Choroid plexus epithelial cell (primary cell): Measurements from ENCODE around the gene MAFF.
A peak's percentile ranks its signal among the peaks of the same experiment; 100 is the strongest.

ENCODE experiments used
- DNase-seq: peaks from one replicate; pipeline ENCODE4 v3.0.0-alpha.2; 2010; ENCODE audit warnings: low read depth
- H3K4me3 ChIP-seq: 2 replicates; pipeline ENCODE4 v1.5.1; 2011; ENCODE audit warnings: low read depth, mild to moderate bottlenecking, control low read depth, low read length, moderate library complexity
- TF ChIP-seq, protein P1 (sequence below): conservative IDR thresholded peaks from 2 replicates; pipeline ENCODE4 v1.5.1; 2011; ENCODE audit warnings: low read depth, mild to moderate bottlenecking, control low read depth, inconsistent platforms, low read length, moderate library complexity

Gene MAFF

DNA sequence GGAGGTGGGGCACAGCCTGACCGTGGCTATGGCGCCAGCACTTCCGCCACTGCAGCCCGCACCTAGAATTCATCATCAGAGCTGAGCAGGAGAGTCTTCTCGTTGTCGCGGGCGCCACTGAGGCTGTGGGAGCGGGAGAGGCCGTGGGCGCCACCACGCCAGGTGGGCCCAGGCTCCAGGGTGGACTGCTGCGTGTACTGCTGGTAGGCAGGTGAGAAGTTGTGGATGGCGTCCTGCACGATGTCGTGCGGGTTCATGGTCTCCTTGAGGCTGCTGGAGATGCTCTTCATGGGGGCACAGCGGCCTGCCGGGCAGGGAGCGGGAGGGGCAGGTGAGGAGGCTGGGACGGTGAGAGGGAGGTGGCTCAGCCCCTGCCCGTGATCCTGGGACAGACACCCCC is 19.6 kb downstream of the MAFF start:
- DNase-seq = no peak
- TF ChIP-seq, protein P1, sequence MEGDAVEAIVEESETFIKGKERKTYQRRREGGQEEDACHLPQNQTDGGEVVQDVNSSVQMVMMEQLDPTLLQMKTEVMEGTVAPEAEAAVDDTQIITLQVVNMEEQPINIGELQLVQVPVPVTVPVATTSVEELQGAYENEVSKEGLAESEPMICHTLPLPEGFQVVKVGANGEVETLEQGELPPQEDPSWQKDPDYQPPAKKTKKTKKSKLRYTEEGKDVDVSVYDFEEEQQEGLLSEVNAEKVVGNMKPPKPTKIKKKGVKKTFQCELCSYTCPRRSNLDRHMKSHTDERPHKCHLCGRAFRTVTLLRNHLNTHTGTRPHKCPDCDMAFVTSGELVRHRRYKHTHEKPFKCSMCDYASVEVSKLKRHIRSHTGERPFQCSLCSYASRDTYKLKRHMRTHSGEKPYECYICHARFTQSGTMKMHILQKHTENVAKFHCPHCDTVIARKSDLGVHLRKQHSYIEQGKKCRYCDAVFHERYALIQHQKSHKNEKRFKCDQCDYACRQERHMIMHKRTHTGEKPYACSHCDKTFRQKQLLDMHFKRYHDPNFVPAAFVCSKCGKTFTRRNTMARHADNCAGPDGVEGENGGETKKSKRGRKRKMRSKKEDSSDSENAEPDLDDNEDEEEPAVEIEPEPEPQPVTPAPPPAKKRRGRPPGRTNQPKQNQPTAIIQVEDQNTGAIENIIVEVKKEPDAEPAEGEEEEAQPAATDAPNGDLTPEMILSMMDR = no peak

DNA sequence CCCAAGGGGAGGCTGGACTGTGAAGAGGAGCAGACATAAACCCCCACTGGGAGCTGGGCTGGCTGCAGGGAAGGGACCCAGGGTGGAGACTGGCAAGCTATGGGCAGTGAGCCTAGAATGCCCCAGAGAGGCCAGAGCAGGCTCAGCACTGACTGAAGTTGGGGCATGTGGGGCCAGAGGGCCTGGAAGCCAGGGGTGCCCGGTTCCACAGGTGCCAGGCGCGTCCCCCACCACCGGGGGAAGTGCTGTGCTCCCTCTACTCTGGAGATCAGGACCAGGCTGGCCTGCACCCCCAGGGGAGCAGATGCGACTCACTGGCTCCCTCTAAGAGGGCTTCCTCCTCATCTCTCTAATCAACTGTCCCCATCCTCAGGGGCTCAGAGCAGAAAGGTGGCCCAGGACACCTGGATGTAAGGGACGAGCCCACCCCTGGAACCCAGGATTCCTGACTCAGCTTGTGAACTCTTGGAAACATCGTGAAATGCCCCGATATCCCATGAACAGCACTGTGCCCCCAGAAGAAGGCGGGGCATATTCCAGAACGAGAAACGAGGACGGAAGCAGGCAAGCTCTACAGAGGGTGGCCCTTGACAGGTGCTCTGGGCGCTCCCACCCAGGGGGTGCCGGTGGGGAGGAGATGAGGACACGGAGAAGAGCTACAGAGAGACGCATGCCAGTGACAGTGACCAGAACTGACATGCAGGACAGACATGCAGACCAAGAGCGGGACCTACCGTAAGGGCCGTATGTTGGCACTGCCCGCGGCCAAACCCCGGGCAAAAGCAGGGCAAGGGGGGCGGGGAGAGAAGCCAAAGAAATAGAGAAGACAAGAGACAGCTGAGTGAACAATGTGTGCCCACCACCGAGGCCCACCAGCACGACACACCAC is 20.4 kb downstream of the MAFF start:
- no peak overlapping the region for H3K4me3 ChIP-seq
- no peak for DNase-seq
- TF ChIP-seq, protein P1 = no peak

More for the DNA sequence above, 19.6 kb downstream of the MAFF start:
- no peak overlapping the region for H3K4me3 ChIP-seq

DNA sequence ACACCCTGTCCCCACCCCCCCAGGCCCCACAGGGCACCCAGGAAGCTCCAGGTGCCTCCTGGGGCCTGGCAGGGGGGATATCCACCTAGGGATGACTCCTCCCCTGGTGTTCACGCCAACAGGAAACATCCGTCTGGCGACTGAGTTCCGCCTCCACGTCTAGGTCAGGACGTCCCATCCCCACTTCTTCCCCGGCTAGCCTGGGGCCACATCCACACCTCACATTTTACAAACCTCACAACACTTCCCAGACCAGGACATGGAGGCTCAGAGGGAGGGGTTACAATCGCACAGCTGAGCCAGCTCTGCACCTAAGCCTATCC is 21.0 kb downstream of the MAFF start:
- no peak for DNase-seq
- TF ChIP-seq, protein P1 = no peak
- no peak overlapping the region for H3K4me3 ChIP-seq

DNA sequence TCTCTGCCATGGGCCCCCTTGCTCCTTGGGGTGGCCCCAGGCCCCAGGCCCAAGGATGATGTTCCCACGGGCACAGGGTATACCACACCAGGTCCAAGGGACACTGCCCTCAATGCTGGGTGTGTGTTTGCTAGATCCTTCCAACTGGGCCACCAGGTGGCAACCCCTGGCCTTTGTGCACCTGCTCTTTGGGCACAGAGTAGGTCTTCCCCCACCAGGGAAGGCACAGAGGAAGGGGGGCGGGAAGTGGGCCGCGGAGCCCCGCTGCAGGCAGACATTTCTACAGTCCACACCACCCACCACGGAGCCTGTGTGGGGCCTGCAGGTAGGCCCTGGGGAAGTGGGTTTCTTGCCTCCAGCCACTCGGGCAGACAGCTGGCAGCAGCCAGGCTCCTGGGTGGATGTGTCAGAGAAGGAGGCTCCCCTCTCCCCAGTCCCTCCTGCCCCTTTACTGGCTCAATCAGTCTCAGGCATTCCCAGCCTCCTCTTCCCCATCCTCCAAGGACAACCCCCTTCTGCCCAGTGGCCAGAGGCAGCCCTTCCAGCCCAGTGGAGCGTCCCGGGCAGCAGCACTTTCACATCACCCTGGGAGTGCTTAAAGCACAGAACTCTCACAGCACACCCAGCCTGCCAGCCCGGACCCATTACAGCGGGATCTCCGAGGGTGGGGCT is 21.6 kb downstream of the MAFF start:
- no peak for DNase-seq
- no peak overlapping the region for H3K4me3 ChIP-seq
- TF ChIP-seq, protein P1 = no peak

DNA sequence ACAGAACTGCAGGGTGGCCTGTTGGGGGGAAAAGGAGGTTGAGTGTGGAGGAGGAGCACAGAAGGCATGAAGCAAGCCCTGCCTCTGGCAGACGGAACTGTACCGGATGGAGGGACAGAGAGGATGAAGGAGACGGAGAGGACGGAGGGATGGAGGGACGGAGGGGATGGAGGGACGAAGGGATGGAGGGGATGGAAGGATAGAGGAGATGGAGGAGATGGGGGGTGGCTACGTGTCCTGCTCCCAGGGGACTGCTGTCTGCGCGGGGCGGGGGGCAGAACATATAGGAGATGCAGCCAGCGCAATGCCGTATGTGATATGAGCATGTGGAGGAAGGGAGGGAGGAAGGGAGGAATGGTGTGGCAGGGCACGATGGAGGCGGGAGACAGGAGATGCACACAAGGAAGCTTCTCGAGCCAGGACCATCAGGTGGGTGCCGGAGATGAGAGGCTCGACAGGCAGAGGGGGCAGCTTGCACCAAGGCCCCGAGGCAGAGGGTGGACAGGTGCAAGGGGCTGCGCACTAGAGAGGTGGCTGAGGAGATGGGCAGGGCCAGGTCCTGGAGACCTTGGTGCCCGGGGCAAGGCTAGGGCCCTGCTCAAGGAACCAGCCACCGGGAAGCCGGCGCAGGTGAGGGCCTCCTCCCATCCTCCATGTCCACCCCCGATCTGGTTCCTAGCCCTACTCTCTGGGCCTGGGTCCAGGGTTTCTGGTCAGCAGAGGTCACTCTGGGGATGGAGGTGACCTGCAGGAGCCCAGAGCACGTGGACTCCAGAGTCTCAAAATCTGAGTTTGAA is 25.3 kb downstream of the MAFF start:
- H3K4me3 ChIP-seq = no peak overlapping the region
- TF ChIP-seq, protein P1 = no peak
- no peak for DNase-seq

DNA sequence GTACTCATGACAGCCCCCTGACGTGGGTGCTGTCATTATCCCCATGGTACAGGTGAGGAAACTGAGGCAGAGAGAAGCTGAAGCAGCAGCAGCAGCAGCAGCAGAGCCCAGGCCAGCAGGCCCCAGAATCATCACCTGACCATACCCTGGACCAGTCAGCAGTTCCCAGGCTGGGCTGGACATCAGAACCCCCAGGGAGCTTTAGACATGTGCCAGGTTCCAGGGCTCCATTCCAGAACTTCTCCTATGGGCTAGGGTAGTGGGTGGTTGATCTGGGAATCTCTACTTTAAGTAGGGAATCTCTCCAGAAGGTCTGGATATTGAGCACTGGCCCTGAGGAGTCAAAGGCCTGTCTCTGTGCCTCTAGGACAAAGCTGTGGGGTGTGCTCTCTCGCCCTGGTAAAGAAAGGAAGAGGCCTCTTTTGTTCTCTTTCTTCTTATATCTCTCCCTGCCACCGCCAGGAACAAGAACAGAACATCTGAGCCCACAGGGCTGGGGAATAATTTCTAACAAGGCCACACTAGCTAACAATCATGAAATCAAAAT is 26.6 kb downstream of the MAFF start:
- DNase-seq = peak; percentile 58
- TF ChIP-seq, protein P1 = no peak
- no peak overlapping the region for H3K4me3 ChIP-seq
